ENCODE results near the gene ABLIM2. TPM values are rescaled to one million over a fixed set of nuclear protein-coding genes. Genes with fewer than 3 reads are reported as not detected.

Gene ABLIM2
- total RNA-seq, 1 donor from 2014 or later = 3.5 TPM

GRCh38 chr4:8199594-8200301 lies 41.1 kb upstream of the ABLIM2 start:
- no peak for DNase-seq (ENCODE audit: low spot score in 2 of 2, unreplicated experiment in 2 of 2)
- Mint-ChIP-seq H3K27me3 (ENCODE audit: low read depth) (no peaks in the 10 kb centered on the region), H3K9me3 (no peaks in the 10 kb centered on the region), H3K36me3 (no peaks in the 10 kb centered on the region), H3K4me3 (peak overlapping the region; percentile 56), H3K4me1 (peaks cover 59% of the 10 kb centered on the region), H3K27ac (peak overlapping the region; percentile 95)
- TF ChIP-seq, protein P1, sequence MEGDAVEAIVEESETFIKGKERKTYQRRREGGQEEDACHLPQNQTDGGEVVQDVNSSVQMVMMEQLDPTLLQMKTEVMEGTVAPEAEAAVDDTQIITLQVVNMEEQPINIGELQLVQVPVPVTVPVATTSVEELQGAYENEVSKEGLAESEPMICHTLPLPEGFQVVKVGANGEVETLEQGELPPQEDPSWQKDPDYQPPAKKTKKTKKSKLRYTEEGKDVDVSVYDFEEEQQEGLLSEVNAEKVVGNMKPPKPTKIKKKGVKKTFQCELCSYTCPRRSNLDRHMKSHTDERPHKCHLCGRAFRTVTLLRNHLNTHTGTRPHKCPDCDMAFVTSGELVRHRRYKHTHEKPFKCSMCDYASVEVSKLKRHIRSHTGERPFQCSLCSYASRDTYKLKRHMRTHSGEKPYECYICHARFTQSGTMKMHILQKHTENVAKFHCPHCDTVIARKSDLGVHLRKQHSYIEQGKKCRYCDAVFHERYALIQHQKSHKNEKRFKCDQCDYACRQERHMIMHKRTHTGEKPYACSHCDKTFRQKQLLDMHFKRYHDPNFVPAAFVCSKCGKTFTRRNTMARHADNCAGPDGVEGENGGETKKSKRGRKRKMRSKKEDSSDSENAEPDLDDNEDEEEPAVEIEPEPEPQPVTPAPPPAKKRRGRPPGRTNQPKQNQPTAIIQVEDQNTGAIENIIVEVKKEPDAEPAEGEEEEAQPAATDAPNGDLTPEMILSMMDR (IDR thresholded peaks at IDR 0.05; ENCODE audit: unreplicated experiment) = no peak

- peak within 1 kb of the TSS; percentile 56 for H3K4me3 Mint-ChIP-seq
- H3K27me3 Mint-ChIP-seq (ENCODE audit: low read depth) = no peaks in the 10 kb centered on the region
- TF ChIP-seq, protein P1 (IDR thresholded peaks at IDR 0.05; ENCODE audit: unreplicated experiment) = no peak
- H3K36me3 Mint-ChIP-seq = no peaks in the 10 kb centered on the region
- H3K9me3 Mint-ChIP-seq = no peaks in the 10 kb centered on the region
- H3K4me1 Mint-ChIP-seq = peaks cover 61% of the 10 kb centered on the region
- peak; percentile 51 to 78 for DNase-seq (ENCODE audit: low spot score in 2 of 2, unreplicated experiment in 2 of 2)
- H3K27ac Mint-ChIP-seq = peak within 1 kb of the TSS; percentile 95
Measured at GRCh38 chr4:8198906-8199593, 40.4 kb upstream of the ABLIM2 start, which contains the start of gene SH3TC1. Gene SH3TC1 (plus strand): TSS chr4:8199290. CDS start chr4:8205195, 5,905 bp downstream.

DNA sequence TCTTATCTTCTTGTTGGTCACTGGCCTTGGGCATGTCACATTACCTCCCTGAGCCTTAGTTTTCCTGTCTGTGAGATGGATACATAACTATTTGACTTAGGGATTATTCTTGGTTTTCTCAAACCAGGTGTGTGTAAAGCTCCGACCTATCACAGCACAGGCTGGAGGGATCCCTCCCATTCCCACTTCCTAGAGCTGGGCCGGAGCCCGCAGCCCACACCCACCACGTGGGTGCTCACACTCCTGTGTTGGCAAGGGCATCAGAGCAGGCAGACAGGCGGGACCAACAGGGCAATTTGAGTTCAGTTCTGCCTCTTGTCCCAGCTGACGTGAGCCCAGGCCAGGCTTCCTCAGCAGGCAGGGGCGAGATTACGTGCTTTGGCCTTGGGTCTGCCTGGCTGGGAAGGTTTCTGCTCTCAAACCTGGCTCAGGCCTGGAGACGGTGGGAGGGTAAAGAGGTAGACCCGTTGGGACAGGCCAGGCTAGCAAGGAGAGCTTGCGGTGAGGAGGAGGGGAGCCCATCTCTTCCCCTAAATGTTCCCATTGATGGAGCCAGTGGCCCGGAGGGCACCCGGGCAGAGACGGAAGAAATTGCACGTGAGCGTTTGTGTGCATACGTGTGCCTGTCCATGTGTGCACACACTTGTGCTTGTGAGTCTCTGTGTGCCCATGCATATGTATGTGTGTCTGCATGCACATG lies 39.7 kb upstream of the ABLIM2 start:
- H3K36me3 Mint-ChIP-seq = no peaks in the 10 kb centered on the region
- H3K27ac Mint-ChIP-seq = peak overlapping the region; percentile 80
- peak overlapping the region; percentile 17 for H3K4me3 Mint-ChIP-seq

GRCh38 chr4:8197521-8197920 lies 38.9 kb upstream of the ABLIM2 start:
- Mint-ChIP-seq H3K27ac (no peak overlapping the region), H3K4me1 (peaks cover 55% of the 10 kb centered on the region), H3K9me3 (no peaks in the 10 kb centered on the region), H3K27me3 (ENCODE audit: low read depth) (no peaks in the 10 kb centered on the region), H3K4me3 (no peak overlapping the region), H3K36me3 (no peaks in the 10 kb centered on the region)
- TF ChIP-seq, protein P1 (IDR thresholded peaks at IDR 0.05; ENCODE audit: unreplicated experiment) = no peak
- DNase-seq (ENCODE audit: low spot score in 2 of 2, unreplicated experiment in 2 of 2) = no peak

More for the DNA sequence above, 39.7 kb upstream of the ABLIM2 start:
- peaks cover 57% of the 10 kb centered on the region for H3K4me1 Mint-ChIP-seq
- no peaks in the 10 kb centered on the region for H3K27me3 Mint-ChIP-seq (ENCODE audit: low read depth)
- TF ChIP-seq, protein P1 (IDR thresholded peaks at IDR 0.05; ENCODE audit: unreplicated experiment) = no peak
- no peak for DNase-seq (ENCODE audit: low spot score in 2 of 2, unreplicated experiment in 2 of 2)
- H3K9me3 Mint-ChIP-seq = no peaks in the 10 kb centered on the region

DNA sequence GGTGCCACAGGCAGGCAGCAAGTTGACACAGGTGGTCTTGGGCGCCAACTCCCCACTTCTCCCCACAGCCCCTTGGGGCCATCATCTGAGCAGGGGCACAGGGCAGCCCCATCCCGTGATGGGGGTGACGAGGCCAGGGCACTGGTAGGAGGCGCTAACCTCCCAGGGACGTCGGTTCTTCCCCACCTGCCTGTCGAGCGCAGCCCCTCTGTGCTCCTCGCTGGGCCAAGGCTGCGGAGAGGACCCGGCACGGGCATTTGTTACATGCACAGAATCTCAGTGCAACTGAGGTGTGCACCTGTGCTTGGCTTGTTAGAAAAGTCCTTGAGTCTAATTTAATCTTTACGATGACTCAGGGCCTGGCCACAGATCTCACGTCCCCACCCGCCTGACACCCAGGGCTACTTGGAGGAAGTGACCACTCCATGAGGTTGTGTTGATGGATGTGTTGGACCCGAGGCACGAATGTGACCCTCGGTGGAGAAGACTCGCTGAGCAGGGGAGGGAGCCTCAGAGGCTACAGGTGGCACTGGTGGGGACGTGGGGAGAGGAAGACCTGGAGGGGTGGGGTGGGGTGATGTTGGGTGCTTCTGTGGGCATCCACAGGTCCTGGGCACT lies 37.3 kb upstream of the ABLIM2 start:
- Mint-ChIP-seq H3K27ac (no peak overlapping the region), H3K9me3 (no peaks in the 10 kb centered on the region), H3K36me3 (no peaks in the 10 kb centered on the region), H3K4me1 (peaks cover 40% of the 10 kb centered on the region), H3K4me3 (no peak overlapping the region), H3K27me3 (ENCODE audit: low read depth) (no peaks in the 10 kb centered on the region)
- TF ChIP-seq, protein P1 (IDR thresholded peaks at IDR 0.05; ENCODE audit: unreplicated experiment) = no peak
- no peak for DNase-seq (ENCODE audit: low spot score in 2 of 2, unreplicated experiment in 2 of 2)

All from mesothelial cell of epicardium (in vitro differentiated cells).